Stimulated activated CD4-positive, alpha-beta T cell treated with anti-CD3 and anti-CD28 coated beads, Interleukin-4, amount 100 ng/mL, for 48 hours (primary cell): ENCODE measurements around the gene RRAD.

Experiments
- DNase-seq, 2 donors: peaks; one replicate each; pipeline ENCODE4 v3.0.0-alpha.2; 2020; ENCODE audit warnings: low read depth in 2 of 2

The RRAD gene

DNA sequence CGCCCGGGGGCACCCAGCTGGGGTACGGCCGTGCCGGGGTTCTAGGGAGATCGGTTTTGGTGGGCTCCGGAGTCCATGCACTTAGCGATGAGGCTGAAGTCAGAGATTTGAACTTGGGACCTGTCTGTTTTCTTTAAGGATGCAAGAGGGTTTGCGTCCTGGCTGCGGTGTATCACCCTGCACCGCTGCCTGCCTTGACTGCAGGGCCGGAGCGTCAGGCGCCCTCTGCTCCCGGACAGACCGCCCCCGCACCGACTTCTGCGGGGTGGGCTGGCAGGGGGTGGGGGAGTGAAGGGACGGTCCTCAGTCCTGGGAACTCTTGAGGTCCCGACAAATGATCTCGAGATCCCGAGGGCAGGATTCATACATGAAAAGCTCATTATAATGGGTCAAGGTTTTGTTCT lies 44.3 kb downstream of the RRAD start:
- no peak for DNase-seq

DNA sequence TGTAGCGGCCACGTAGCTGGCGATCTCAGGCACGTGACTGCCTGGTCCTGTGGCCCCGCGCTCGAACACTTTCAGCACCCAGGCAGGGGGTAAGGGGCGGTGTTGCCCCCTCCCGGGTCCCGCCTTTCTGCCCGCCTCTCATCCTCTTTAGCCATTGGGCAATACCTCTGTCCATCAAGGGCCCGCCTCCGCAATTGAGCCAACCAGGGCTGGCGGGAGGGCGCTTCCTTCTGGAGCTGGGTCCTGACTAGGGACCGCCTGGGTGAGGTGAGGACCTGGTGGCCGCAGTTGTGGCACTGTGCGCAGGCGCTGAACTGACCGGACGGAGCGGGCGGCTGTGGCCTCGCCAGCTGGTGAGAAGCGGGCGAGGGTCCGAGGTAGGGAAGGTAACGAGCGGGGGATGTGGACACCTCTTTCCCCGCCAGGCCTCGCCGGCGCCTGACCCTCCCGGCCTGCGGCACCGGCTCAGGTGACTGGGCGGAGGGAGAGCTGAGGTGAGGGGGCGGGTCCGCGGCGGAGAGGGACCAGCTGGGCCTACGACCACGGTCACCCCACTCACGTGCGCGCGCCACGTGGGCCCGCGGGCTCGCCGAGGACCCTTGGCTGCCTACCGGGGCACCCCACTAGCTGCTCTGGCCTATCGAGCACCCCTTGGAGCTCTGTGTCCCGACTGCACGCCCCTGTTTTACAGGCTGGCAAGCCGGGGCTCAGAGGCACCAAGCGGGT lies 44.9 kb downstream of the RRAD start, which contains the start of gene PDP2:
TSS of gene PDP2 (plus strand) at position 228 of the 726 bp plus-strand sequence. CDS start 3,770 bp downstream, outside the sequence.
- DNase-seq, result peak; percentile 86 to 89

DNA sequence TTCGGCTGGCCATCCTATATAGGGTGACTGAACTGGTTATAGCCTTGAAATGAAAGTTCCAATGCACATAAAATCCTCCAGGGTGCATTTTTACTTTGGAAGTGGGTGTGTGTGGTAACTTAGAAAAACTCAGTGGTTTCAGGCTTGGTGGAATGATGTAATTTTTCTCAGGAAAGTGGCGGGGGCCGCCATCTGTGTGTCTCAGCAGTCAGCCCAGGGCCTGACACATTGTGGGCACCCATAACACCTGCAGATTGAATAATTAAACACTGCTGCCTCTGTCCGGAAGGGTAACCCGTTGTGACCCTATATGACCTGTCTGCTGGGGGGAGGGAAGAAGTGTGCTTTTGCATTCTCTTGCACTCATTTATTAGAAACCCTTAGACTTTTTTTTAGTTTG lies 47.3 kb downstream of the RRAD start:
- peak; percentile 63 to 74 for DNase-seq

DNA sequence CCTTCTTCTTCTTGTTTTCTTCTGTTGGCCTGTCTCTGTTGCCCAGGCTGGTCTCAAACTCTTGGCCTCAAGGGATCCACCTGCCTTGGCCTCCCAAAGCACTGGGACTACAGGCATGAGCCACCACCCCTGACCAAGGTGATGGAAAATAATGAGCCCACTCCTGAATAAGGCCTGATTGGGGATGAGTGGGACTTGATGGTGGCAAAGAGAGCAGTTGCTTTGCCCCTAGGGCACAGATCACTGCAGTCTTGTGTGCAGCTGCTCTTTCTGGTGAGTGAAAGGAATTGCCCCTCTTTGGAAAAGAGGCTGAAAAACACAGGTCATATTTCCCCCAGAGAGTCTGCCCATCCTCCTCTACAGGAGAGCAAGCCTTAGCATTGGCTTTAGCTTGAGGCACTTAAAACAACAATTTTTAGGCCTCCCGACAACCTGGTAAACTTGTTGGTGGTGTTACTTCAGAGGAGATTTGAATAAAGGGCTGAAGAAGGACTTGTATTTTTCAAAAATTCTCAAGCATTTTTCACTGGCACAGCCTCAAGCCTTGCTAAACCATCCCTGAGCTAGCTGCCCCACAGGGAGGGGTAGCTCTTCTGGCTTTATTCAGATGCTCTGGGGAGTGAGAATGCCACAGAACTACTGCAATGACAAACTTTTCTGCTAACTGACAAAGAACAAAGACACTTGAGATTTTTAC lies 51.1 kb downstream of the RRAD start:
- DNase-seq, result no peak

DNA sequence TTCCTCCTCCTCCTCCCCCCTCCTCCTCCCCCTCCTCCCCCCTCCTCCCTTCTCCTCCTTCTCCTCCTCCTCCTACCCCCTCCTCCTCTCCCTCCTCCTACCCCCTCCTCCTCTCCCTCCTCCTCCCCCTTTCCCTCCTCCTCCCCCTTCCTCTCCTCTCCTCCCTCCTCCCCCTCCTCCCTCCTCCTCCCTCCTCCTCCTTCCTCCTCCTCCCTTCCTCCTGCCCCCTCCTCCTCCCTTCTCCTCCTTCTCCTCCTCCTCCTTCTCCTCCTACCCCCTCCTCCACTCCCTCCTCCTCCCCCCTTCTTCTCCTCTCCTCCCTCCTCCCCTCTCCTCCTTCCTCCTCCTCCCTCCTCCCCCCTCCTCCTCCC lies 51.7 kb downstream of the RRAD start:
- no peak for DNase-seq

DNA sequence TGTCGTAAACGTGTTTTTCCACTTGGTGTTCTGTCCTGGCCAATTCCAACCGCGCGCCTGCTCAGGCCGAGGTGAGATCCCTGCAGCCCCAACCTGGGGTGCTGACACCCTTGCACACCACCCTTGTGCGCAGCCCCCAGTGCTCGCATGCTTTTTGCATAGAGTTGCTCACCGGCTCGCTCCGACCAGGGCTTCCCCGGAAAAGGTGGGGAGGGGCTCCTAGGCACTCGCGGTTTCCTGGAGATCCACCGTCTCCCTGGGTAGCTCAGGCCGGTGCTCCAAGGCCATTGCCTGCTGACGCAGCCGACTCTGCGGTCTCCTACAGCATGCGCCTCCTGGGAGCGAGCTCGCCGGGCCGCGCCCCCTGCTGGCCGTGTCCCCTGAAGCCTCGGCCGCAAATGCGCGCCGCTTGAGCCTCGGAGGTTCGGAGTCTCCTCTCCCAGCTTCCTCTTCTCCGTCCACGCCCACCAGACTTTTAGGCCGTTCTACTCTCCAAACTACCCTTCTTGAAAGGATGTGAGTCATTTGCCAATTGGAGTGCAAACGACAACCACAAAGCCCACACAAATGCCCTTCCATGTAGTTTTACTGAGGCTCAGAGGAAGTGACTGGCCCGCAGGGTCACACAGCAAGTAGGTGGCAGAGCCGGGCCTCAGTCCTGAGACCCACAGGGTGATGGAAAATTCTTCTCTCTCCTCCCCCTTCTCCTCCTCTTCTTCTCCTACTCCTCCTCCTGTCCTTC lies 52.2 kb downstream of the RRAD start:
- DNase-seq, result peak; percentile 91 to 92

DNA sequence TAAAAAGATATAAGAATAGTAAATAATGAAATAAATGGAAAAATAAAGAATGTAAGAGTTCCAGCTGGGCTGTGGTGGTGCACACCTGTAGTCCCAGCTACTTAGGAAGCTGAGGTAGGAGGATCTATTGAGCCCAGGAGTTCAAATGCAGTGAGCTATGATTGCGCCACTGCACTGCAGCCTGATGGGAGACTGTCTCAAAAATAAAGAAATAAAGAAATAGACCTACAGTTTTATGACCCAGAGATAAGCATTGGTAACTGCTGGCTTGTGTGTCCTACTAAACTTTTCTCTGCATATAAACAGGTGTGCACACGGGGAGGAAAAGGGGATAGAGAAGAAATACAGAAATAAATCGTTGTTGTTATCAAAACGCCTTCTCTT lies 52.8 kb downstream of the RRAD start:
- no peak for DNase-seq

DNA sequence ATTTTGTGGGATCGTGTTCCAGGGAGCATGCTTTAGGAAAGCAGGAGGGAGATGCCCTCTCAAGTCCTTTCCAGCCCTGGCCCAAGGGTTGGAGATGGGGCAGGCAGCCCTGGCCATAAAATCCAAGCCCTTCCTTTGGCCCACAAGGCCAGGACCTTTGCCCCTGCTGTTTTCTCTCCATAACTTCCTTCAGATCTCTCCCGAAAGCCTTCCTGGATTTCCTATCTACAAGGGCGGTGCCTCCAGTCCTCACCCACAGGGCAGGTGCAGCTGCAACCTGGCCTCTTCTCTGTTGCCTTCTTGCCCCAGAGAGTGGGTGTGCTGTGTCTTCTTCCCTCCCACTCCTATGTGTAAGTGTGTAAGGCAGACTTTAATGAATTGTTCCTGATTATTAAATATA lies 53.5 kb downstream of the RRAD start:
- DNase-seq, result no peak
